Measurements from ENCODE around the gene ZCCHC7.

Gene ZCCHC7

DNA sequence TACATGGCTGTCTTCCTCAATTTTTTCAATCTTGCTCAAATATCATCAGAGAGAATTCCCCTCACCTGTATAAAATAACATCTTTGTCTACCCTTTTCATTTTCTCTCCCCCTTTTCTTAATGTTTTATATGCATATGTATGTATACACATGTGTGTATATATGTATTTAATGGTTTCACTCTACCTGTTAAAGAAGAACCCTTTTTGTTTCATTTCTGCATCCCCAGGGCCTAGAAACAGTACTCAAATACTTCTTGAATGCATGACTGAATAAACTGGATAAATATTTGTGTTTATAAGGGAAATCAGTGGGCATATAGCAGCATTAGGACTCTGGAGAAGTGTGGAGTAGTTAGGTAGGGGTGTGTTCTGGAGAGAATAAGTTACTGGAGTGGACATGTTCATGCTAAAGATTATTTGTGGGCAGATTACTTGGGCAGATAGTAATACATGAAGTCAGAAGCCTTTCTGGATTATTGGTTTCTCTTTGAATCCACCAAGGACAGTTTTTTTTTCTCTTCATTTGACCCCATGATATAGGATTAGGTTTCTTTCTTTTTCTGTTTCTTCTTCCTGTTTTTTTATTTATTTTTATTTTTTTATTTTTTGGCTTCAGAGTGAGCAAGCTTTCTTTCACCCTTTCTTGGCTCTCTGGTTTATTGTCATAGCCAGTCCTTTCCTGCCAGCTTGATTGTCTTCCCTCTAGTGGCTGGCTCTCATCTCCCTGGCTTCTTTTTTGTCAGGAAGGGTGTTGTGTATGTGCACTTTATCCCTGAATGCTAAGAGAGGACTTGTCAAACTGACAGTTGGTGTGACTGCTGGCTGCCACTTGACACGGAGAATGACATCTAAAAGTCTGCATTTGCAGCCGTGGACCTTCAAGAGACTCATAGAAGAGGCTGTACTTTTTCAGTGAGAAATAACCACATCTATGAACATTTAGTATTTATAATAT, 89.3 kb downstream of the ZCCHC7 start:
- DNase-seq (ENCODE audit: low read depth): no peak

DNA sequence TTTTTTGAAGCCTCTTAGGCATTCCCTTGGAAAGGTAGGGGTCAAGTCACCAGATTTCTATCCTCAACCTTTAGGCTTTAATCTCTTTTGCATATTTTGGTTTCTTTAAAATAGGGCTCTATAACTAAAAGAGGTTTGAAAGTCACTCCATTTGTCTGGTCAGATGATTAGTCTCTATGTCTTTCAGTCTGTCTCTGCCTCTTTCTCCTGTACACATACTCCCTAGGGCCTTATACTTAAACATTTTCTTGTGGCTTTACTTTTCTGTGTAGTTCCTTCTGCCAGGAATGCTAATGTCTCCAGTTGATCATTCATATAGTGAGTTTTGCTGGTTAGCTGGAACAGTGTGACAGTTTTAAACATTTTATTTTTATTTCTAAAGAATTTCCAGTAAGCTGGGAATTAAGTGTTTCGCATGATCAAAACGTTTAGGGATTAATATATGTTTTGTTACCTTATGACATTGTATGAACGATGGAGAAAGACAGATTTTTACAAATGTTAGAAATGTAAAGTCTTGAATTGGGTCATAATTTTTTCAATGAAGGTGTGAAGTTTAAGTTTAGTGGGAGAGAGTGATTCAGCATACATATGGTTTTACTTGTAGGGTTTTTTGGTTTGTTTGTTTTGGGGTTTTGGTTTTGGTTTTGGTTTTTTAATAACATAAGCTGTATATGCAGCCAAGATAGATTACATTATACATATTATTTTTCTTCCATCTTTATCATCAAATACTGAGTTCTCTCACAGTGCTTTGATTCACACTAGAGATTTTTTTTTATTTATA, 90.6 kb downstream of the ZCCHC7 start:
- DNase-seq (ENCODE audit: low read depth): no peak

GRCh38 chr9:37212435-37212834, 92.1 kb downstream of the ZCCHC7 start:
- no peak for DNase-seq (ENCODE audit: low read depth)

- no peak for DNase-seq (ENCODE audit: low read depth)
Measured at GRCh38 chr9:37215381-37215780, 95.0 kb downstream of the ZCCHC7 start.

DNA sequence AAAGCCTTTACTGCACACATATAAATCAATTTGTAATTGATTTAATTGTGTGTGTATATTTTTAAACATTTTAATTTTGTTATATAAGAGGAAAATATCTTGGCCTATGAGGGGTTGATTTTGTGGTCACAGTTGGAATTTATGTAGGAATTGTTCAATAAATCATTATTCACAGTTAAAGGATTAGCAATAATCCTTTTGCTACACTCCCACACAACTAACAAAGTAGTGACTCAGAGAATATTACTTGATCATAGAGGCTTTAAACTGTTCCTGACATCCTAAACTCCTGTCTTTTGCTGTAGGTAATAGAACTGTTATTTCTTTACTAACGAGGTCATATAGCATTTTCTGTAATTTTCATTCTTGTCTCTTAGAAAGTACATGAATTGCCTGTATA, 95.5 kb downstream of the ZCCHC7 start:
- DNase-seq (ENCODE audit: low read depth): no peak

DNA sequence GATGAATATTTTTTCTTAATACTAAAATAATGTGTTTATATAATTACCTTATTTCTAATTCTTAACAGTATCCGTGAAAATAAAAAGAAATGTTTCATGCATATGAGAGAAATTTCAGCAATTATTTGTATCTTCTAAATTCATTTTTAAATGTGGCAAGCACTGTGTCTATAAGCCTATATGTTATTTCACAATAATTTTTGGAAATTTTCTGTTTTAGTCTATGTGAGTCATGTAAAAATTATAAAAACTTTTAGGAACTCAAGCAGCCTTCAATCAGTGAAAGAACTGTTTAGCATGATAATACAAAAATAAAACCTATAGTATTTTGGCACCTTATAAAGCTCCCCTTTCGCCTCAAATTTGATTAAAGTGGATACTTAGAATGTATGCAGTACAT, 96.8 kb downstream of the ZCCHC7 start:
- no peak for DNase-seq (ENCODE audit: low read depth)

- DNase-seq (ENCODE audit: low read depth): no peak
Measured at GRCh38 chr9:37218800-37219425, 98.5 kb downstream of the ZCCHC7 start.

GRCh38 chr9:37220971-37221370, 100.6 kb downstream of the ZCCHC7 start:
- DNase-seq (ENCODE audit: low read depth): no peak

DNA sequence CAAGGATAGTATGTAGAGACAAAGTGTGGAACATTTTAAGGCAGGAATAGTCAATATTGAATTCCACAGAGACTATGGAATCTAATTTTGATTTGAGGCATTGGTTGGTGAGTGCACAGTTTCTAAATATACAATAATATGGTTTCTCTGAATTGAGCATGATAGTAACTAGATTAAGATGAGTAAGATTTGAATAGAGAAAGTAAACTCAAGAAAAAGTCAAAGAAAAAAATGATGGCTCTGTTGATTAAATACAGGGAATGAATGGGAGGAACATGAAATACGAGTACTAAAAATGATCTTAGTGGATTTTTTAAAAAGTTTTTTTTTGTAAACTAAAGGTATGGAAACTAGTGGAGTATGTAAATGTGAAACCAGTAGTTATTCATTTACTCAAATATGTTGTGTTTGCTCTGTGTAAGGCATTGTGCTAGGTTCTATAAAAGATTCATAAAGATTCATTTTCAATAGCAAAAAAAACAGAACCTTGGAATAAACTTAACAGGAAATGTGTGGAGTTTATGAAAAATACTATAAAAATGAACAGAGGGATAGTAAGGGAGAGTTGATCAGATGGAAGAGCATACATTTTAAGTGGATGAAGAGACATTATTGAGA, 101.2 kb downstream of the ZCCHC7 start:
- no peak for DNase-seq (ENCODE audit: low read depth)

- DNase-seq (ENCODE audit: low read depth): no peak
Measured at GRCh38 chr9:37229455-37229854, 109.1 kb downstream of the ZCCHC7 start.

- DNase-seq (ENCODE audit: low read depth): no peak
Measured at GRCh38 chr9:37229882-37230482, 109.6 kb downstream of the ZCCHC7 start.

GRCh38 chr9:37236822-37237221, 116.4 kb downstream of the ZCCHC7 start:
- DNase-seq (ENCODE audit: low read depth): no peak

DNA sequence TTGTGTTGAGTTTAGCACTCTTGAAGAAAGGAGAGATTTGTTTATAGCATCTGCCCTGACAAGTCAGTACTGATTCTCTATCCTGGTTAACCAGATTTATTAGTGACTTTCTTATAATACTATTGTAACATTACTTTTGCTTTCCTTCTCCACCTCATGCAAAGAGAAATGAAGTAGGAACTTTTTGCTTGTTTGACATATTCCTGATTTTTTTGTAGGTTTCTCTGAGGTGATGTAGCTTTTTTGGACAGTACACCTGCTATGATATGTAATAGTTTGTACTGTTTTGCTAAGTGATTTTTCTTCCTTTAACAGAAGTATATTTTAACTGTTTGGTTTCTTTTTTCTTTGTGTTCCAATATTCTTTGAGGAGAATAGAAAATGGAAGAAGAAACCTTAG, 117.7 kb downstream of the ZCCHC7 start:
- no peak for DNase-seq (ENCODE audit: low read depth)

DNA sequence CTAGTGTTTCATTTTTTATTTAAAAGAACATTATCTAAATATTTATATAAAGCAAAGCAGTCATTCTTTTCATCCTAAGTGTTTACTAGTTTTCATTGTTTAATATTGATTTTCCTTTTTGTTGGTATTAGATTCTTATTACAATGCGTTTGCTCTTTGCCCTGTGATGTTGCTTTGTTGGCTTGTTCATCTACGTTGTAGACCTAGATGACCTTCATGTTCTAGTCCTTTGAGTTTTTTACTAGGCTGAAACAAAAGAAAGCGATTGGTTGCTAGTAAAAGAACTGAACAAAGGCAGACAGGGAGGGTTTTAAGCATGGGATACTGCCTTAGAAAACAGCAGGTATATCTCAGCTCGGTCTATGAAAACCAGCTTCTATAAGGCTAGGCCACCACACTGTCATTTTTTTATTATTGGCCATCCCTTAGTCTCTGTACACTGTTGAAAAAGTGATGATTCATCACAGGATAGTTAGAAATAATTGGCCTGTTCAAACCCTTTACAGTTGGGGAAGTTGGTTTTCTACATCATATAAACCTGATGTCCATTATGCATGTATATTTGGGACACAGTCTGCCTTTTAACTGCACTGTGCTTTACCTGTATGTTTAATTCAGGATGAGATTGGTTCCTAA, 119.0 kb downstream of the ZCCHC7 start:
- DNase-seq (ENCODE audit: low read depth): no peak

DNA sequence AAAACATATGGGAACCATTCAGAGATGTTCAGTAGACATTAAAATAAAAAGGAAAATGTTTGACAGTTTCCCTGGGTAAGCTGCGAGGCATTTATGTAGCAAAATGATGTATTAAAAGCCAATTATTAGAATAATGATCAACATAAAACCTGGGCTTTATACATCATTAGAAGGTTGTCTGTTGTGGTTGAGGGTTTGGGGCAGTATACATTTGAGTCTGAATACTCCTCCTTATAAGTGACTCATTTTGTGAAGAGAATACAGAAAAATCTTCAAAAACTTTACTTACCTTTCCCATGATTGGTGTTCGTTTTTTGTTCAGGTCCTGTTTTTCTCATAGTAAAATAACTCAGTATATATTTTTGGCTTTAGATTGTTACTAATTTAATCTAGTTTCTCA, 119.5 kb downstream of the ZCCHC7 start:
- no peak for DNase-seq (ENCODE audit: low read depth)

GRCh38 chr9:37241340-37241739, 121.0 kb downstream of the ZCCHC7 start:
- DNase-seq (ENCODE audit: low read depth): no peak

DNA sequence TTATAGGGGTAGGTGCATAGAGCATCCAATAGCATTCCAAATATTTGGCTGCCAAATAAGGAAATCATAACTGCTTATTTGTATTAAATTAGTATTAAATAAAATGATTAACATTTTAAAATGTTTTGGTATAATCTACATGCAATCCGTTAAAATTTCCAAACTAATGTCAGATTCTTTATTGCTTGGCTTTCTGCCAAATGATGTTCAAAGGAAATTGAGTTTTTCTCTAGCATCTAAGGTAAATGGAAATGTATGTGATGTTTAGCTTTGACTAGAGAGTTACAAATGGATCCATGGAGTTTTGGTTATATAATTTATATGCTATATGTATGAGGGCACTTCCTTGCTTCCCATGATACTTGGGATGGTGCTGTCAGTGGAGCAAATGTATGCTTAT, 121.7 kb downstream of the ZCCHC7 start:
- DNase-seq (ENCODE audit: low read depth): no peak

- DNase-seq (ENCODE audit: low read depth): no peak
Measured at GRCh38 chr9:37243588-37244345, 123.4 kb downstream of the ZCCHC7 start.

- no peak for DNase-seq (ENCODE audit: low read depth)
Measured at GRCh38 chr9:37246826-37247225, 126.5 kb downstream of the ZCCHC7 start.

DNA sequence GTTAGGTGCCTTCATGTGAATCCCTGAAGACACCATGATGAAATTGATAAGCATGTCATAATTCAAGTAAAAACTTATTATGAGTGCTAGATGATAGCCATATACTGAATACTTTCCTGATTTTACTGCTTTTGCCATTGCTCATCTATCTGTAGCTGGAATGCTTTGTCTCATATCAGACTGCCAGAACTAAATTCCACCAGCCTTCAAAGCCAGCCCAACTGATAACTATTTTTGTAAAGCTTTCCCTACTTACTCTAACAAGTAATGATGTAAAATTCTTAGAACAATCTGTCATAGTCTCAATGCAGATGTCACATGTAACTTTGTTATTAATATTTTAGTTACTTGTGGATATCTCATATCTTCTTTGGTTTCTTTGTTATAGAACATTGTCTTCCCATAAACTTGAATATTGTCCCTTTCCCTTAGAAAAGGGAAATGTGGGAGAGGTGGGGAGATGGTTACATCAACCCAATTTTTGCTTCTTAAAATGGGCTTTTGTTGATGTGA, 128.3 kb downstream of the ZCCHC7 start:
- no peak for DNase-seq (ENCODE audit: low read depth)

Measured in T follicular helper cell (primary cell).